CD4-positive, alpha-beta T cell (primary cell): ENCODE results near the gene ABHD1. TPM values are rescaled to one million over a fixed set of nuclear protein-coding genes. Genes with fewer than 3 reads are reported as not detected.

ENCODE experiments used
- ATAC-seq: fragments of 200-7000 bp; cut with Tn5 transposase; one replicate; pipeline ENCODE4 v1.10.0; 2022; ENCODE audit warnings: mild to moderate bottlenecking; ENCODE audit not compliant: poor library complexity
- CTCF ChIA-PET: fragments of 350-600 bp; sonication (Branson Sonifier 250); formaldehyde crosslinking; loops from one replicate; lab custom pipeline; 2021; ENCODE audit warnings: antibody characterized with exemption, inconsistent platforms; lab: Charles Lee
- POLR2A ChIA-PET: fragments of 350-600 bp; sonication (Branson Sonifier 250); formaldehyde crosslinking; loops from one replicate; lab custom pipeline; 2021; ENCODE audit warnings: antibody characterized with exemption, inconsistent platforms; lab: Charles Lee
- DNase-seq, 14 experiments: peaks; one replicate each; pipeline ENCODE4 v3.0.0-alpha.2; 2013 to 2020; ENCODE audit warnings: mixed read lengths in 2 of 14
- H3K27ac ChIP-seq, 2 donors: one replicate each; pipeline versions ENCODE4 v1.5.1 to v1.7.0; 2013; ENCODE audit warnings: low read length in 2 of 2, low read depth in 1 of 2, mild to moderate bottlenecking in 1 of 2
- H3K27me3 ChIP-seq, 2 experiments: 1 replicate in 1 of 2; 2 replicates in 1 of 2; pipeline versions ENCODE4 v1.6.1 to v1.7.0; 2013; ENCODE audit warnings: low read length in 2 of 2, control low read depth in 1 of 2, mild to moderate bottlenecking in 1 of 2, moderate library complexity in 1 of 2; ENCODE audit not compliant: insufficient read depth in 2 of 2, control insufficient read depth in 1 of 2
- H3K36me3 ChIP-seq: one replicate; pipeline ENCODE4 v1.6.1; 2013; ENCODE audit warnings: low read length, control low read depth; ENCODE audit not compliant: insufficient read depth
- H3K4me1 ChIP-seq: one replicate; pipeline ENCODE4 v1.6.1; 2013; ENCODE audit warnings: low read length, control low read depth; ENCODE audit not compliant: insufficient read depth
- H3K4me3 ChIP-seq: one replicate; pipeline ENCODE4 v1.5.1; 2013; ENCODE audit warnings: mild to moderate bottlenecking, low read length, moderate library complexity
- H3K9me3 ChIP-seq, 2 experiments: 1 replicate in 1 of 2; 2 replicates in 1 of 2; pipeline versions ENCODE4 v1.6.1 to v1.7.0; 2013; ENCODE audit warnings: low read length in 2 of 2, mild to moderate bottlenecking in 2 of 2, control low read depth in 1 of 2, moderate library complexity in 1 of 2; ENCODE audit not compliant: control insufficient read depth in 1 of 2, insufficient read depth in 1 of 2
- H3K27ac Mint-ChIP-seq: one replicate; pipeline ENCODE4 v1.8.0; 2020; ENCODE audit warnings: mixed read lengths
- H3K27me3 Mint-ChIP-seq: one replicate; pipeline ENCODE4 v1.8.0; 2021; ENCODE audit warnings: mixed read lengths
- H3K36me3 Mint-ChIP-seq: one replicate; pipeline ENCODE4 v1.8.0; 2021; ENCODE audit warnings: low read depth, mixed read lengths
- H3K4me1 Mint-ChIP-seq: one replicate; pipeline ENCODE4 v1.8.0; 2021; ENCODE audit warnings: low read depth, mixed read lengths
- H3K4me3 Mint-ChIP-seq: one replicate; pipeline ENCODE4 v1.8.0; 2020; ENCODE audit warnings: mild to moderate bottlenecking, mixed read lengths
- H3K9me3 Mint-ChIP-seq: one replicate; pipeline ENCODE4 v1.8.0; 2020; ENCODE audit warnings: mixed read lengths
- CTCF ChIP-seq: fragments of 200-600 bp; IDR thresholded peaks from one replicate; pipeline ENCODE4 v1.8.0; 2022; ENCODE audit warnings: antibody characterized with exemption, mild to moderate bottlenecking
- intact Hi-C, 2 experiments: fragments of 100-400 bp; cut with DNase I in 1 of 2; cut with micrococcal nuclease in 1 of 2; formaldehyde crosslinking; loops; one replicate each; pipeline versions ENCODE4 v1.15.1 to v1.9.0; 2023 to 2025; cut with DNase I, micrococcal nuclease
- total RNA-seq, 174 experiments: library from RNA in 2 of 174; stranded (reverse) in 2 of 174; gene quantifications; one replicate each; pipeline ENCODE4 v1.2.3 and lab custom pipeline; 2021 to 2026

ABHD1 gene
- total RNA-seq, 2 experiments from 2014 or later: 1.0 to 1.3 TPM

- ATAC-seq (no peak), DNase-seq (no peak)
- H3K27me3 Mint-ChIP-seq: no peaks in the 10 kb centered on the region
- Histone ChIP-seq H3K4me3 (no peak overlapping the region), H3K36me3 (no peaks in the 10 kb centered on the region), H3K4me1 (peaks cover 25% of the 10 kb centered on the region), H3K9me3 (no peaks in the 10 kb centered on the region), H3K27me3 (no peaks in the 10 kb centered on the region), H3K27ac (no peak overlapping the region)
- H3K27ac Mint-ChIP-seq: no peak overlapping the region
- ChIA-PET CTCF (no interaction called here), POLR2A (interaction anchor here (1.0 to 1.8 kb wide), 2 partner anchors 10 to 21 kb away, joined by 3 to 5 read pairs; partner anchors contain the start of gene OST4)
- no peak overlapping the region for H3K4me3 Mint-ChIP-seq
- no peak for TF ChIP-seq CTCF
- intact Hi-C loops: no loop called here
- no peaks in the 10 kb centered on the region for H3K9me3 Mint-ChIP-seq
- H3K4me1 Mint-ChIP-seq: peaks cover 24% of the 10 kb centered on the region
- H3K36me3 Mint-ChIP-seq: no peaks in the 10 kb centered on the region
These were observed 31.6 kb upstream of the ABHD1 start for GRCh38 chr2:27091746-27092695.

GRCh38 chr2:27092696-27093429, 30.8 kb upstream of the ABHD1 start:
- ChIA-PET CTCF (no interaction called here), POLR2A (no interaction called here)
- intact Hi-C loops: no loop called here
- Histone ChIP-seq H3K36me3 (no peaks in the 10 kb centered on the region), H3K9me3 (no peaks in the 10 kb centered on the region), H3K27ac (no peak overlapping the region), H3K27me3 (no peaks in the 10 kb centered on the region), H3K4me3 (no peak overlapping the region), H3K4me1 (peaks cover 20% of the 10 kb centered on the region)
- H3K9me3 Mint-ChIP-seq: no peaks in the 10 kb centered on the region
- no peaks in the 10 kb centered on the region for H3K27me3 Mint-ChIP-seq
- no peak for ATAC-seq
- no peaks in the 10 kb centered on the region for H3K36me3 Mint-ChIP-seq
- TF ChIP-seq CTCF: no peak
- no peak overlapping the region for H3K4me3 Mint-ChIP-seq
- H3K27ac Mint-ChIP-seq: no peak overlapping the region
- H3K4me1 Mint-ChIP-seq: peaks cover 16% of the 10 kb centered on the region
- DNase-seq: no peak

- Histone ChIP-seq H3K36me3 (no peaks in the 10 kb centered on the region), H3K27ac (no peak overlapping the region), H3K4me3 (no peak overlapping the region), H3K9me3 (no peaks in the 10 kb centered on the region), H3K27me3 (no peaks in the 10 kb centered on the region), H3K4me1 (peaks cover 14% of the 10 kb centered on the region)
- POLR2A ChIA-PET: no interaction called here
- TF ChIP-seq CTCF: no peak
- H3K4me1 Mint-ChIP-seq: peaks cover 16% of the 10 kb centered on the region
- no peaks in the 10 kb centered on the region for H3K9me3 Mint-ChIP-seq
- H3K27ac Mint-ChIP-seq: no peak overlapping the region
- H3K36me3 Mint-ChIP-seq: peaks cover 2% of the 10 kb centered on the region
- DNase-seq (no peak), ATAC-seq (no peak)
- H3K27me3 Mint-ChIP-seq: no peaks in the 10 kb centered on the region
- H3K4me3 Mint-ChIP-seq: no peak overlapping the region
- intact Hi-C loops: no loop called here
- CTCF ChIA-PET: interaction anchor here (1.0 kb wide), 1 partner anchor 186 kb away, joined by 7 read pairs; no protein-coding TSS in a partner anchor
These were observed 29.9 kb upstream of the ABHD1 start for GRCh38 chr2:27093430-27094352.
